Peyer's patch (tissue), 4 donors: ENCODE measurements around the gene PDE4D. TPM values are rescaled to one million over a fixed set of nuclear protein-coding genes. Genes with fewer than 3 reads are reported as not detected.

Experiments used
- DNase-seq, 3 donors: peaks; one replicate each; pipeline ENCODE4 v3.0.0-alpha.2; 2017 to 2019
- H3K27ac ChIP-seq, 4 donors: fragments of 200-600 bp; sonication (generic); one replicate each; pipeline ENCODE4 v1.5.1; 2016 to 2019
- H3K27me3 ChIP-seq, 2 donors: fragments of 200-600 bp; sonication (generic); one replicate each; pipeline ENCODE4 v1.5.1; 2019
- H3K36me3 ChIP-seq, 3 donors: fragments of 200-600 bp; sonication (generic); one replicate each; pipeline ENCODE4 v1.5.1; 2016 to 2019
- H3K4me1 ChIP-seq, 4 donors: fragments of 200-600 bp; sonication (generic); one replicate each; pipeline ENCODE4 v1.5.1; 2016 to 2019
- H3K4me3 ChIP-seq, 4 donors: fragments of 200-600 bp; sonication (generic); 1 replicate in 3 of 4; 2 replicates in 1 of 4; pipeline ENCODE4 v1.5.1; 2016 to 2019; ENCODE audit warnings: mild to moderate bottlenecking in 1 of 4
- H3K9me3 ChIP-seq, 4 donors: fragments of 200-600 bp; sonication (generic); one replicate each; pipeline ENCODE4 v1.5.1; 2016 to 2019; ENCODE audit warnings: mild to moderate bottlenecking in 1 of 4
- CTCF ChIP-seq, 6 experiments: fragments of 450-650 bp in 4 of 6; fragments of 200-600 bp in 2 of 6; sonication (generic) in 1 of 6; IDR thresholded peaks; one replicate each; pipeline ENCODE4 v1.5.1; 2017 to 2019; ENCODE audit warnings: antibody characterized with exemption in 6 of 6, mild to moderate bottlenecking in 3 of 6, moderate library complexity in 1 of 6
- POLR2A ChIP-seq, 2 donors: fragments of 450-650 bp; IDR thresholded peaks; one replicate each; pipeline ENCODE4 v1.5.1; 2017; ENCODE audit warnings: antibody characterized with exemption in 2 of 2, mild to moderate bottlenecking in 2 of 2, moderate library complexity in 2 of 2
- total RNA-seq, 4 donors: library from RNA; depleted of rRNA; stranded (reverse); fragments of >200 nt; gene quantifications; one replicate each; pipeline ENCODE4 v1.1.0, GENCODE V29; 2016

PDE4D gene
- total RNA-seq, 4 donors from 2014 or later: 19.8 to 89.1 (median 43.9) TPM

GRCh38 chr5:59439303-59439702 lies 454.2 kb downstream of the PDE4D start:
- Histone ChIP-seq H3K9me3 (no peaks in the 10 kb centered on the region), H3K27ac (no peak overlapping the region), H3K36me3 (no peaks in the 10 kb centered on the region), H3K4me3 (no peak overlapping the region), H3K4me1 (no peaks in the 10 kb centered on the region), H3K27me3 (no peaks in the 10 kb centered on the region)
- DNase-seq: no peak
- TF ChIP-seq CTCF (IDR thresholded peaks at IDR 0.05): no peak
- TF ChIP-seq POLR2A (IDR thresholded peaks at IDR 0.05): no peak

DNA sequence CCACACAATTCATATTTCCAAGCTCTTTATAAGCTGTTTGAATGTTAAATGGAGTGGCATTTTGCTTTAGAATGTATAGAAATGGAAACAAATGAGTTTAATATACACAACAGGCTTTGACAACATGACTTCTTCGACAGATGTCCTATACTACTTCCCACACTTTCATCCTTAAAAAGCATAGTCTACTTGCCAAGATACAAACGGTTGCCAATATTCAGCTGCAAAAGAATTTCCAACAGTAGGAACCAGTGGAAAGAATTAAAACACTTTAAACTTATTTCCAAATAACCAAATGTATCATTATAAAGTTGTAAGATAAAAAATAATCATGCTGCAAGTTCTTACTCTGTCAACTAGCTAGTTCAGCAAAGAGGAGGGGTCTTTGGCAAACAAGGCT lies 456.4 kb downstream of the PDE4D start:
- no peaks in the 10 kb centered on the region for H3K36me3 ChIP-seq
- no peaks in the 10 kb centered on the region for H3K4me1 ChIP-seq
- no peaks in the 10 kb centered on the region for H3K27me3 ChIP-seq
- no peak for DNase-seq
- TF ChIP-seq POLR2A (IDR thresholded peaks at IDR 0.05) (no peak), CTCF (IDR thresholded peaks at IDR 0.05) (no peak)
- no peak overlapping the region for H3K27ac ChIP-seq
- no peaks in the 10 kb centered on the region for H3K9me3 ChIP-seq
- no peak overlapping the region for H3K4me3 ChIP-seq

DNA sequence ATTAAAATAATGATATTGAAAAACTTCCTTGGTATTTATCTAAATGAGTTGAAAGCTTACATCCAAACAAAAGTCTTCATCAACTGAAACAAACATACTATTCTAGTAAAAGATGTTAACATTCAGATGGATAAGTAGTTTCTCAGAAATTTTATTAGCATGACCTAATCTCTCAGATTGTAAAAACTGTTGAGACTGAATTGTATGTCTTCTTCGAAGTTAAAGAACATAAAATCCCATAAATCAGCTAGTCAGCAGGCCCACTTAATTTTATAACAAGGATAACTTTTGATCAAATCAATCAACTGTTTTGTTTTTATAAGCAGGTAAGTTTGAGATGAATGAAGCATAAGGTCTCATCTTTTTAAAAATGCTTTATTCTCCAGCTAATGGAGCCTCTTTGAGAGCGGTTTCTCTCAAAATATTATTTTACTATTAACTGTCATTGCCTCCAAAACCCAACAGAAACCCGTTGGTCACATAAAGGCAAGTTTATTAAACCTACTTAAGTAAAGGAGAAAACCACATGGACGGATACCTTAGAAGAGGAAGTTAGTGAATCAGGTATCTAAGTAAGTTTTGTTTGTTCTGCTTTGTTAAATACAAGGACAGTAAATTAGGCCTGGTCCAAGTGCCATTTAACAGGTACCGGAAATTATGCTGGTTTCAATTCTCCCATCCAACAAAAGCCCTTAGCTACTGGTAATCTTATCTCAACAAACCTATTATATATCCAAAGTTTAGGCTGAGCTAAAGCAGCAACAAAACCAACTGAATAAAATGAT lies 457.0 kb downstream of the PDE4D start:
- DNase-seq: no peak
- H3K9me3 ChIP-seq: no peaks in the 10 kb centered on the region
- H3K36me3 ChIP-seq: no peaks in the 10 kb centered on the region
- no peak overlapping the region for H3K4me3 ChIP-seq
- H3K27ac ChIP-seq: no peak overlapping the region
- H3K27me3 ChIP-seq: no peaks in the 10 kb centered on the region
- TF ChIP-seq CTCF (IDR thresholded peaks at IDR 0.05) (no peak), POLR2A (IDR thresholded peaks at IDR 0.05) (no peak)
- H3K4me1 ChIP-seq: no peaks in the 10 kb centered on the region

- TF ChIP-seq POLR2A (IDR thresholded peaks at IDR 0.05): no peak
- no peak for TF ChIP-seq CTCF (IDR thresholded peaks at IDR 0.05)
- Histone ChIP-seq H3K4me3 (no peak overlapping the region), H3K36me3 (no peaks in the 10 kb centered on the region), H3K4me1 (no peaks in the 10 kb centered on the region), H3K27me3 (no peaks in the 10 kb centered on the region), H3K27ac (no peak overlapping the region), H3K9me3 (no peaks in the 10 kb centered on the region)
- no peak for DNase-seq
Measured at GRCh38 chr5:59433174-59433573, 460.4 kb downstream of the PDE4D start.

DNA sequence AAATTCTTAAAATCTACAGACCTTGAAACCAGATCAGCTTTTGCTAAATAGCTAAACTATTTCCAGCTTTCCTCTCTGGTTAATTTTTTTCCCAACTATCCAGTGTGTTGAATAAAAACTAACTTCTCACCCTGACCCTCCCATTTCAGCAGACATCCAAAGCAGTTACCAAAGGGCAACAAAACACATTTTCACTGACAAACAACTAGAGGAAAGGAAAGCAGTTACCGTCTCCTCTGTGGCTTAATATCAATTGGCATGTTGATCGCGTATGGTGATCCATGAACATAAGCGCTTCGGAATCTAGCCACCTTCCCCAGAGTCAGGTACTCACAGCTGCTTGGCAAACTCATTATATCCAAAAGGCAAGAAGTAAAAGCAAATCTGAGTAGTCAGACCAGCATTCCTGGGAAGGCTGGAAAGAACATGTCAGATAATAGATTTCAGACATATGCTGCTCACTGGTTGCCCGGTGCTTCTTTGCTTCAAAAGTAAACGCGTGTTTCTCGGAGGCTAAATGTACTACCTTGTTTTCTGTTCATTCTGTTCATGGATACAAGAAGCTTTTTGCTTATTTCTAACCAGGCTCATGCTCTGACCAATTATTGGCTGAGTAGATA lies 463.4 kb downstream of the PDE4D start:
- H3K27me3 ChIP-seq: no peaks in the 10 kb centered on the region
- no peaks in the 10 kb centered on the region for H3K9me3 ChIP-seq
- H3K36me3 ChIP-seq: no peaks in the 10 kb centered on the region
- no peak overlapping the region for H3K4me3 ChIP-seq
- no peak for DNase-seq
- TF ChIP-seq CTCF (IDR thresholded peaks at IDR 0.05) (no peak), POLR2A (IDR thresholded peaks at IDR 0.05) (no peak)
- no peaks in the 10 kb centered on the region for H3K4me1 ChIP-seq
- no peak overlapping the region for H3K27ac ChIP-seq
